KOPT-K1 (cell line): ENCODE measurements around the gene AFF1.

ENCODE experiments used
- H3K27ac ChIP-seq: fragments of 200-600 bp; sonication (generic); 2 replicates; pipeline ENCODE4 v1.5.1; 2016; ENCODE audit warnings: antibody characterized with exemption, mild to moderate bottlenecking, low read depth, low read length; ENCODE audit not compliant: poor library complexity, severe bottlenecking
- H3K36me3 ChIP-seq: fragments of 200-600 bp; sonication (generic); 2 replicates; pipeline ENCODE4 v1.5.1; 2017; ENCODE audit warnings: antibody characterized with exemption, mild to moderate bottlenecking, low read length, moderate library complexity; ENCODE audit not compliant: insufficient read depth
- H3K9me3 ChIP-seq: fragments of 200-600 bp; sonication (generic); 2 replicates; pipeline ENCODE4 v1.5.1; 2017; ENCODE audit warnings: antibody characterized with exemption, low read length, mild to moderate bottlenecking; ENCODE audit not compliant: insufficient read depth, poor library complexity, severe bottlenecking

Gene AFF1

GRCh38 chr4:87105101-87105845, 170.5 kb downstream of the AFF1 start:
- Histone ChIP-seq H3K27ac (no peak overlapping the region), H3K36me3 (peaks cover 64% of the 10 kb centered on the region), H3K9me3 (no peaks in the 10 kb centered on the region)

GRCh38 chr4:87108142-87108546, 173.3 kb downstream of the AFF1 start:
- Histone ChIP-seq H3K27ac (no peak overlapping the region), H3K36me3 (peaks cover 72% of the 10 kb centered on the region), H3K9me3 (no peaks in the 10 kb centered on the region)

- H3K9me3 ChIP-seq = no peaks in the 10 kb centered on the region
- H3K27ac ChIP-seq = no peak overlapping the region
- H3K36me3 ChIP-seq = peaks cover 79% of the 10 kb centered on the region
These were observed 174.3 kb downstream of the AFF1 start for GRCh38 chr4:87109121-87109520.

GRCh38 chr4:87109945-87110344, 175.1 kb downstream of the AFF1 start:
- Histone ChIP-seq H3K36me3 (peaks cover 87% of the 10 kb centered on the region), H3K27ac (no peak overlapping the region)

GRCh38 chr4:87112063-87112462, 177.3 kb downstream of the AFF1 start:
- Histone ChIP-seq H3K27ac (no peak overlapping the region), H3K36me3 (peaks cover 89% of the 10 kb centered on the region), H3K9me3 (no peaks in the 10 kb centered on the region)

More at GRCh38 chr4:87109945-87110344, 175.1 kb downstream of the AFF1 start:
- no peaks in the 10 kb centered on the region for H3K9me3 ChIP-seq

GRCh38 chr4:87114245-87115062, 179.6 kb downstream of the AFF1 start:
- Histone ChIP-seq H3K9me3 (no peaks in the 10 kb centered on the region), H3K36me3 (peaks cover 89% of the 10 kb centered on the region), H3K27ac (no peak overlapping the region)

GRCh38 chr4:87116231-87116630, 181.4 kb downstream of the AFF1 start:
- Histone ChIP-seq H3K9me3 (no peaks in the 10 kb centered on the region), H3K36me3 (peaks cover 95% of the 10 kb centered on the region), H3K27ac (no peak overlapping the region)

GRCh38 chr4:87117051-87117731, 182.4 kb downstream of the AFF1 start:
- Histone ChIP-seq H3K27ac (no peak overlapping the region), H3K36me3 (peaks cover 95% of the 10 kb centered on the region), H3K9me3 (no peaks in the 10 kb centered on the region)

- Histone ChIP-seq H3K27ac (no peak overlapping the region), H3K9me3 (no peaks in the 10 kb centered on the region), H3K36me3 (peaks cover 93% of the 10 kb centered on the region)
These were observed 182.9 kb downstream of the AFF1 start for GRCh38 chr4:87117732-87118075.

GRCh38 chr4:87118421-87118820, 183.6 kb downstream of the AFF1 start:
- Histone ChIP-seq H3K27ac (no peak overlapping the region), H3K36me3 (peaks cover 91% of the 10 kb centered on the region), H3K9me3 (no peaks in the 10 kb centered on the region)

GRCh38 chr4:87118826-87119225, 184.0 kb downstream of the AFF1 start:
- Histone ChIP-seq H3K27ac (no peak overlapping the region), H3K9me3 (no peaks in the 10 kb centered on the region), H3K36me3 (peaks cover 92% of the 10 kb centered on the region)

- H3K9me3 ChIP-seq = no peaks in the 10 kb centered on the region
- no peak overlapping the region for H3K27ac ChIP-seq
- H3K36me3 ChIP-seq = peaks cover 94% of the 10 kb centered on the region
These were observed 185.2 kb downstream of the AFF1 start for GRCh38 chr4:87120010-87120409.

GRCh38 chr4:87120411-87121162, 185.8 kb downstream of the AFF1 start:
- H3K27ac ChIP-seq = no peak overlapping the region
- H3K36me3 ChIP-seq = peaks cover 94% of the 10 kb centered on the region
- no peaks in the 10 kb centered on the region for H3K9me3 ChIP-seq

- no peak overlapping the region for H3K27ac ChIP-seq
- H3K36me3 ChIP-seq = peaks cover 94% of the 10 kb centered on the region
- no peaks in the 10 kb centered on the region for H3K9me3 ChIP-seq
These were observed 186.7 kb downstream of the AFF1 start for GRCh38 chr4:87121341-87122065.
